NT2/D1 (cell line): ENCODE results near the gene WNT10A.

Source experiments
- YY1 ChIP-seq: IDR thresholded peaks from 2 replicates; pipeline ENCODE4 v1.6.1; 2011; ENCODE audit not compliant: insufficient read length, insufficient read depth
- ZNF274 ChIP-seq: IDR thresholded peaks from 2 replicates; pipeline ENCODE4 v1.6.1; 2011; ENCODE audit warnings: mild to moderate bottlenecking, low read depth, low read length

DNA sequence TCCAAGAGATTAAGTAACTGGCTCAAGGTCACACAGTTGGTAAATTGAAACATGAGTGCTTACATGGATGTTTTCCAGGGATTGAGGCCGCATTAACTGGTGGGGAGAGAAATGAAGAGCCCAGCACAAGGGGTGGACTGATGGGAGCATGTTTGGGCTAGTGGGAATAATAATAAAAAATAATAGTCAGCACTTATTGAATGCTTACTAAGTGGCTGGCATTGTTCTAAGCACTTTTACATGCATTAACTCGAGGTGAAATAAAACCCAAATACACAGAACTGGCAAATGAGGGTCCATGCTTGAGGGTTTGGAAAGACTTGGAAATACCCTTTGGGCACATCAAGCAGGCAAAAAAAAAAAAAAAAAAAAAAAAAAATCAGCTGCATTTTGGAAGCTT is 44.8 kb downstream of the WNT10A start:
- TF ChIP-seq ZNF274 (no peak), YY1 (no peak)
